ENCODE data around the gene OR2Z1.
"Not testable (repeated sequence)": the region's sequence is repeated elsewhere in the genome, so short reads cannot be mapped to it uniquely, and the experiment has no call there.

OR2Z1 gene

GRCh38 chr19:8705304-8705703, 16.1 kb upstream of the OR2Z1 start:
- DNase-seq, result not testable (repeated sequence)

DNA sequence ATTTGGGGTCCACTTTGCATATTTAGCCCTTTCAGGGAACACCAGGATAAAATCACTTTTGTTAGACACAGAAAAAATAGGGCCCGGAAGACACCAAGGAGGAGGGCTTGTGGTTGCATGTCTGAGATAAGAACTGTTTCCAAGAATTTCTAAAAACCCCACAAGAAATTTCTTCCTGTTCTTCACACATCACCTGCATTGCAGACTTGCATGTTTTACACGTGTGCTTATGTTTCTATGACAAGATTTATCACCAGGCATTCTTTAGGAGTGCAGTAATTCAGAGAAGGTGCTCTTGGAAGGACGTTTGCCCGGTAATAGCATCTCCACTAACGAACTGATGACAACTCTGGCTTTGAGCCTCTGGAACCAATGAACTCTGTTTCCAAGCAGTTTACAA, 15.7 kb upstream of the OR2Z1 start:
- DNase-seq, result no peak

DNA sequence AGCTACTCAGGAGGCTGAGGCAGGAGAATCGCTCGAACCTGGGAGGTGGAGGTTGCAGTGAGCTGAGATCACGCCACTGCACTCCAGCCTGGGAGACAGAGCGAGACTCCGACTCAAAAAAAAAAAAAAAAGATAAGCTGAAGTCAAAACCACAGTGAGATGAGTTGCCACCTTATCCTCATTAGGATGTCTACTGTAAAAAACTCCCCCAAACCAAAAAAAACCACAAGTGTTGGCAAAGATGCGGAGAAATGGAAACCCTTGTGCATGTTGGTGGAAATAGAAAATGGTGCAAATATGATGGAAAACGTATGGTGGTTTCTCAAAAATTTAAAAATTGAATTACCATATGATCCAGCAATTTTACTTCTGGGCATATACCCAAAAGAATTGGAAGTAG, 11.1 kb upstream of the OR2Z1 start:
- DNase-seq, result not testable (repeated sequence)

DNA sequence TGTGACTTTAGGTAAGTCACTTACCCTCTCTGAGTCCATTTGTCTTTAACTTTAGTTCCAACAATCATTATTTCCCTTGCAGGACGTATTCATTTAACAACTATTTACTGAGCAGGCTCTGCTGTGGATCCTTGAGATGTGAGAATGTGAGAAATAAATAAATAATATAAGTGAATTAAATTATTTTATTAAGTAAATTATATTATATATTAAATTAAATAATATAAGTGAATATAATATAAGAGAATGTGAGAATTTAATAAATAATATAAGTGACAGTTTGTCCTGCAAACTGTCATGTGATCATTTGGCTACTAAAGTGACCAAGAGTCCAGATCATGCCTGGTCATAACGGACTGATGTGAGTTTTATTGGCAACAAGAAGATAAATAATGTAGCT, 598 bp downstream of the OR2Z1 start:
- DNase-seq, result no peak

- no peak for DNase-seq
These were observed 2.8 kb downstream of the OR2Z1 start for GRCh38 chr19:8724276-8724675.

GRCh38 chr19:8731428-8732169, 10.2 kb downstream of the OR2Z1 start:
- no peak for DNase-seq

DNA sequence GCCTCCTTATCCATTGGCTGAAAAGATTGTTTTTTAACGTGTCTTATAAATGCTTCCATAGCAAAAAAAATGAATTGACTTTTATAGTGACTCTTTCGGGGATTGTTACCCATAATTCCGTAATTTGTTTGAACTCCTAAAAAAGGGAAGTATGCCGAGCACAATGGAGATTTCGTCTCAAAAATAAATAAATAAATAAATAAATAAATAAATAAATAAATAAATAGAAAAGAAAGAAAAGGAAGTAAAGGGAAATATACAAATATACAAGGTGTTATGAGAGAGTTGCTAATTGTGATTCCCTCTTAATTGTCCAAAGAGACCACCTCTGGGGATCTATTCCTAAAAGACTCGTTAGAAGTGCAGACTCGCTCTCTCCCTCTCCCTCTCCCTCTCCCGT, 16.9 kb downstream of the OR2Z1 start:
- no peak for DNase-seq

- not testable (repeated sequence) for DNase-seq
These were observed 18.0 kb downstream of the OR2Z1 start for GRCh38 chr19:8739291-8740065.

- not testable (repeated sequence) for DNase-seq
These were observed 45.8 kb downstream of the OR2Z1 start for GRCh38 chr19:8767257-8767656.

DNA sequence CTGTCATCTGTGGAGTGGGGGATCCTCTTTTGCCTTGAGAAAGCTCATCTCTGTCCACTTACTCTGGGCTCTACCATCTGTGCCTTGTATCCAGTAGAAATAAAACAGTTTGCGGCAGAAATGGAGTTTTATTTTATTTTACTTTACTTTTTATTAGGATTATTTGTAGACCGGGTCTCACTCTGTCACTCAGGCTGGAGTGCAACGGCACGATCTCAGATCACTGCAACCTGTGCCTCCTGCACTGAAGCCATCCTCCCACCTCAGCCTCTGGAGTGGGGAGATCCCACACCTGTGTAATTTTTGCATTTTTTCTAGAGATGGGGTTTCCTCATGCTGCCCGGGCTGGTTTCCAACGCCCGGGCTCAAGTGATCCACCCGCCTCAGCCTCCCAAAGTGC, 47.8 kb downstream of the OR2Z1 start:
- DNase-seq, result not testable (repeated sequence)

GRCh38 chr19:8773587-8773986, 52.2 kb downstream of the OR2Z1 start:
- DNase-seq, result not testable (repeated sequence)

Data from activated CD4-positive, alpha-beta T cell treated with anti-CD3 and anti-CD28 coated beads, Interleukin-2, amount 50 U/mL, for 4 hours (primary cell).